Dermis microvascular lymphatic vessel endothelial cell (primary cell): ENCODE results near the gene NT5C. TPM values are rescaled to one million over a fixed set of nuclear protein-coding genes. Genes with fewer than 3 reads are reported as not detected.

Source experiments
- DNase-seq, 2 donors: peaks; one replicate each; pipeline versions ENCODE4 v3.0.0 to v3.0.0-alpha.2; 2010; ENCODE audit warnings: low read depth in 2 of 2
- total RNA-seq: library from RNA; depleted of rRNA; stranded (reverse); fragments of >200 nt; gene quantifications from 2 replicates; pipeline ENCODE4 v1.2.1, GENCODE V29; 2014

Gene NT5C
- total RNA-seq, 1 donor from 2014 or later, result 42.4 TPM

DNA sequence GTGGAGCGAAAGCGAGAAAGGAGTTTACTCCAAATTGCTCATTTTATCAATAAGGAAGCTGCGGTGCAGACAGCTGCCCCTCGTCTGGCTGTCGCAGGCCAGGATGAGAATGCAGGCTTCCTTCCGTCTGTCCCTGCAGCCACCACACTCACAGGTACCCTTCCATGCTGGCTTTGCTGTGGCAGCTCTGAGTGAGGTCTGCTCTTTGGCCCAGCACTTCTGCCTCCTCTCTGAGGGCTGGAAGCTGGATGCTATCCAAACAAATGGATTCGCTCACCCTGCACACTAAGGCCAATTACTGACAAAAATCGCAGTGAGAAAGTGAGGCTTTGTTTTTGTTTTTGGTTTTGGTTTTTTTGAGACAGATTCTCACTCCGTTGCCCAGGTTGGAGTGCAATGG lies 14.8 kb downstream of the NT5C start:
- no peak for DNase-seq

DNA sequence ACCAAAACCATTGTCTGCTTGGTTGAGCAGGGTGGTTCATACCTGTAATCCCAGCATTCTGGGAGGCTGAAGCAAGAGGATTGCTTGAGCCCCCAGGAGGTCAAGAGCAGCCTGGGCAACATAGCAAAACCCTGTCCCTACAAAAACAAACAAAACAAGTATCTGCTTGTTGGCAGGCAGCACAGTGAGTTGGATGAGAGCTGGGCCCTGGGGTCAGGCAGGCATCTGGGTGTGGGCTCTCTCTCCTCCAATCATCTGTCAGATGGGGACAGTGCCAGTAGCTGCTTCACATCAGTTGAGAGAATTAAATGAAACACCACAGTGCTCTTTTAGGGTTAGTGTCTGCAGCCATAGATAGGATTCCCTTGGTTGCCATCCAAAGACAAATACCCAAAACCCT lies 16.0 kb downstream of the NT5C start:
- no peak for DNase-seq

- no peak for DNase-seq
Measured at GRCh38 chr17:75114552-75115314, 16.8 kb downstream of the NT5C start.

GRCh38 chr17:75113798-75114551 lies 17.6 kb downstream of the NT5C start:
- peak; percentile 85 to 90 for DNase-seq

DNA sequence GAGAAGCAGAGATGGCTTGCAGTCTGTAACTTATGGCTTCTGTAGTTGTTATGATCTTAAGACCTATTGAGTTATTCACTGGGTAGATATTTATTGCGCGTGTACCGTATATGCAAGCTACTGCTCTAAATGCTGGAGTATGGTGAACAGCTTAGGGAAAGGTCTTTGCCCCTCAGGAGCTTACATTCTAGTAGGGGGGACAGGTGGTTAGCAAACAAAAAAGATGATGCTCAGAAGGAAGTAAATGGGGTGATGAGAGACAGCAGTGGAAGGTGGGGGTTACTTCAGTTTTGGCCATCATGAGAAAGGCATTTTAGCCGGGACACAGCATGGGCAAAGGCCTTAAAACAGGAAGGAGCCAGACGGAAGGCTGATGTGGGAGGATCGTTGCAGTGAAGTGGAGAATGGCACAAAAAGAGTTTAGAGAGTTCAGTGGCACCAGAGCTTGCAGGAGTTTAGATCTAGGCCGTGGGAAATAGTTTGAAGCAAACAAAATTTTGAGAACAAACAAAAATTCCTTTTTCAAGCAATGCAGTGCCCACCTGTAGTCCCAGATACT lies 19.7 kb downstream of the NT5C start:
- DNase-seq, result no peak

GRCh38 chr17:75110234-75110937 lies 21.2 kb downstream of the NT5C start:
- peak in 1 of 2 donors; percentile 29 for DNase-seq

DNA sequence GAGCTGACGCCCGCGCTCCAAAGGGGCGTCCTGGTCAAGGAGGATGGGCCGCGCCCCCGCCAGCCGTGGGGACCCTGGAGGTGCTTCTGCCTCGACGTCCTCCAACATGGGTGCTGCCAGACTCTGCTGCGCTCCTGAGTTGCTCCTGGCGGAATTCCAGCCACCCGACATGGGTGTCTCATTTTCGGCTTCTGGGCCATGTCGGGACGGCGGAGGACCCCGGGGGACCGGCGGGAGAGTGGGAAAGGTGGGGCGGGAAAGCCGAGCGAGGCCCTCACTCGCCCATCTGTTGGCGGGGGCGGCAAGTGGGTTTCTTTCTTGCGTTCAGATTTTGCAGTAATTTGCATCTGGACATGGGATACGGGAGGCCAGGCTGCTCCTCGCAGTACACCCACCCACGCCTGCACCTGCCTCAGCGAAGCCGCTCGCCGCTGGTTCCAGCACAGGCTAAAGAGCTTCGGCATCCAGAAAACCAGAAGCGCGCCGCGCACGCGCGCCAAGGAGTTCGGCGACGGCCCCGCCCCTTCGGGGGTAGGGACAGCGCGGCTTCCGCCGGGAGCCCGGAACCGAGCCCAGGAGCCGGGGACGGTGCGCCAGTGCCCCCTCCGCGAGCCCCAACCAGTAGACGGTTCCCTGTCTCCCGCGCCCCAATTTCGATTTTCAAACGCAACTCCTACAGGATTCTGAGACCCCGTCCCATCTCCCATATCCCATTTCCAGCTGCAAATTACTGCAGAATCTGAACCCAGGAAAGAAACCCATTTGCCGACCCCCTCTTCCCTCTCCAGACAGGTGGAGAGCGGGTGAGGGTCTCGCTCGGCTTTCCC lies 21.9 kb downstream of the NT5C start, which contains the start of gene ARMC7:
ARMC7 (plus strand) TSS at position 563 of the 827 bp plus-strand sequence. CDS start 320 bp downstream, outside the sequence.
- DNase-seq, result peak; percentile 65 to 82

- DNase-seq, result no peak
Measured at GRCh38 chr17:75109046-75109406, 22.5 kb downstream of the NT5C start.

DNA sequence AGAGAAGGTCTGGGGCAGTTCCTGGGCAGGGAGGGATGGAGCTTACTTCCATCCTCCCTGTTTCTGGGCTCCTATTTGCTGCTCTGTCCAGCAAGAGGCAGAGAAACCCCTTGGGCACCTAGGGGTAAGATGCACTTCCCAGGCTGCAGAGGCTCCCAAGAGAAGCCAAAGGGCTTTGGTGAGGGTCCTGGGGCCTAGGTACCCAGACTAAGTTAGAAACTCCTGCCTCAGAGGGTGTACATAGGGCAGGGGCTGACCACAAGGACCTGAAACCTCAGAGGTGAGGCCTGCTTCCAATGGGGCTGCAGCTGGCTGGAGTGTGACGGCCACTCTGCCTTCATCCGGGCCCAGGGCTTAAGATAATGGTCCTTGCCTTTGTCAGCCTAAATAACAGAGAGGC lies 23.3 kb downstream of the NT5C start:
- no peak for DNase-seq

DNA sequence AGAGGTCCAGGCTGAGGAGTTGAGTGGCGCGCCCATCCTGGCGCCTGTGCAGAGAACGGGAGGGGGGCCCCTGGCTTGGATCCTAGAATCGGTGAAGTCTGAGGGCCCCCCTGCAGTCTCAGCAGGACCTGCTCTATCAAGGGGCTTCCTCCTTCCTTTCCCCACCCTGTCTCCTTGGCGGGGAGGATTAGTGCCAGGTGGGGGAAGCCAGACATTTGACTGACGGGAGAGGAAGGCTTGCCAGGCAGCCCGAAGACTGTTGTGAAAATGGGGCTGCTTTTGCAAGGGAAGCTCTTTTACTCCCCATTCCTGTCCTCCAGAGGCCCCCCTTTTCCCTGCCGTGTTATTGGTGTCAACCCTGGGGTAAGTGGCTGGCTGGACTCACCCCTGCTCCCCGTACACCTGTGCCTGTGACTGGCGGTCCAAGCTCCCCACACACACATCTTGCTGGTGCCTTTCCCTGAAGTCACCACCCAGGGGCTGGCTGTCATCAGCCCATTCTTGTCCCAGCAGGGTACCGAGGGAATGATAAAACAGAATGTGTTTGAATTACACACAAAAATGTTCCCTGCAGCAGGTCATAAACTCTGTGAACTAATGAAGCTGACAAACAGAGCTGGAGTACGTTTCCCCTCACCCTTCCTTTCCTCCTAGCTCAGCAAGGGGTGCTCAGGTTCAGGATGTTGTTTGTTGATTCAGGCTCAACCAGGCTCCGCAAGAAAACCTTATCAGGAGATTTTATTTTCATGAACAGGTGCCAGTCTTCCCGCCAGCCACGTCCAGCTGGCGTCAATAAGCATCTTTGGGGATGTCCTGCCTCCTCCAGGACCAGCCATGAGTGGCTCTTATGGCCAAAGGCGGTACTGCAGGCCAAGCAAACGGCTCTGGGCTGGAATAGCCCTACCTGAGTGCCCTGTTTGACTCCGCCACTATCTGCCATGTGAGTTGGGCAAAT lies 26.1 kb downstream of the NT5C start:
- peak; percentile 55 to 90 for DNase-seq

GRCh38 chr17:75103601-75104554 lies 27.7 kb downstream of the NT5C start:
- DNase-seq, result no peak

DNA sequence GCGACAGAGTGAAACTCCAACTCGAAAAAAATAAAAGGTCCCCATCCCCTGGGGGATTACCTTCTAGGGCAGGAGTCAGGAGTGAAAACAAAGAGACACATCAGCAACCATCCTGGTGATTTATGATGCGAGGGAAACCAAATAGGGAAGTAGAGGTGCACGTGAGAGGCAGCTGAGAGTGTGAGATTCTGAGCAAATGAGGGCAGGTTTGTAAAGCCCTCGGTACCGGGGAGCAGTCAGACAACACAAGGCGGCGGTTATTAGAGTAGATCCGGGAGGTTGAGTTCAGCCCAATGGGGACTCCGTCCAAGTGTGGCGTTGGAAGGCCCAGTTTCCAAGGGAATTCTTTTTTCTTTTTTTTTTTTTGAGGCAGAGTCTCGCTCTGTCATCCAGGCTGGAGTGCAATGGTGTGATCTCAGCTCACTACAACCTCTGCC lies 29.1 kb downstream of the NT5C start:
- DNase-seq, result no peak

GRCh38 chr17:75099881-75100595 lies 31.5 kb downstream of the NT5C start:
- DNase-seq, result no peak

GRCh38 chr17:75098861-75099260 lies 32.7 kb downstream of the NT5C start:
- no peak for DNase-seq

GRCh38 chr17:75097865-75098264 lies 33.7 kb downstream of the NT5C start:
- no peak for DNase-seq

DNA sequence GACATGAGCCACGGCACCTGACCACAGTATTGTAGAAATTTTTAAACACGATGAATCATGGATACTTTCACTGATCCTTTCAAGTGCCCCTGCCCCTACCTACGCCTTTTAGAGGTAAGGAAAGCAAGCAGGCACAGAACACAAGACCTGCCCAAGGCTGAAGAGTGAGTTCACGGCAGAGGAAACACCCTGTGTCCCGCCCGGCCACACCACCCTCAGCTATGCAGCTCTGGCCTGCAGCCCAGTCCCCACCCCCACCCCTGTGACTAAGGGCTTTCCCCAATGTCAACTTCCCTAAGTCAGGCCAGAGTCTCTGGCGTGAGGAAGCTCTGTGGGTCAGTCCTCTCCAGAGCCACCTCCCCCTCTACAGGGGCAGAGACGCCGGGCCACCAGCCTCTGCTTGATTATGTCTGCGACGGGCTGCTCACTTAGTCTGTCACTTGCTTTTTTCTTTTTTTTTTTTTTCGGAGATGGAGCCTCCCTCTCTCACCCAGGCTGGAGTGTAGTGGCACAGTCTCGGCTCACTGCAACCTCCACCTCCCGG lies 35.4 kb downstream of the NT5C start:
- peak; percentile 64 to 88 for DNase-seq

GRCh38 chr17:75094871-75095399 lies 36.6 kb downstream of the NT5C start:
- no peak for DNase-seq
